Measurements from ENCODE around the gene ACKR4. TPM values are rescaled to one million over a fixed set of nuclear protein-coding genes. Genes with fewer than 3 reads are reported as not detected.
"Not testable (repeated sequence)": the region's sequence is repeated elsewhere in the genome, so short reads cannot be mapped to it uniquely, and the experiment has no call there.

The ACKR4 gene
- total RNA-seq, 1 donor from 2014 or later: not detected

DNA sequence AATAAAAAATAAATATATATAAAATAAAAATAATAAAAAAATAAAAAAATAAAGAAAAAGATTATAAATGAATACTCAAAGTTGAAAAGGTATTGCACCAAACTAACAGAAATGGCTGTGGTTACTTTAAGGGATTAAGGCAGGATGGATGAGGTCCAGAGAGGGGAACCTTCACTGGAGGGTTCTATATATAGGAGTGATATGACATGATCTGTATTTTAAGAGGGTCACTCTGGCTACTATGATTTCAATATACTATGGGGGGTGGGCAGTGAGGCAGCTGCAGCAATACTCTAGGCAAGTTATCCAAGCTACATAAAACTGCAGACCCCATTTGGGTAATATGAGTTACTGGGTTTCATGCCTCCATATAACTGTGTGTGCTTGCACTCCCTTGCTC lies 38.0 kb downstream of the ACKR4 start:
- FAIRE-seq (no peak), DNase-seq (ENCODE audit: low spot score in 2 of 2) (no peak)

DNA sequence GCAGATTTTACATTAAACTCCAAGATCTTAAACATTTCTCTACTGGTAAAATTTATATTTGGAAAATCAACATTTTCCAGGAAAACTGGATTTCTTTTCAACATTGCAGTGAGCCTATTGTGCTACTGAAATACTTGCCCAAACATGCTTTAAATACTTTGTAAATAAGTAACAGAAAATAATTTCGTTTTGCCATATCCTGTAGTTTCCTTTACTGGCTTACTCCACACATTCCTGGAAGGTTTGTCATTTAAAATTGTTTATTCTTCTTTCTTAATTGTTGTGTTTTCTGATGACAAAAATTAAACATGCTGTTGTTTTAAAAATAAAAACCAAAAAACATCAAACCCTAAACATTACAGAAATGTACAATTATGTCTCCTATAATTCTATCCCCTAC lies 40.5 kb downstream of the ACKR4 start:
- FAIRE-seq (peak; percentile 36), DNase-seq (ENCODE audit: low spot score in 2 of 2) (no peak)

DNA sequence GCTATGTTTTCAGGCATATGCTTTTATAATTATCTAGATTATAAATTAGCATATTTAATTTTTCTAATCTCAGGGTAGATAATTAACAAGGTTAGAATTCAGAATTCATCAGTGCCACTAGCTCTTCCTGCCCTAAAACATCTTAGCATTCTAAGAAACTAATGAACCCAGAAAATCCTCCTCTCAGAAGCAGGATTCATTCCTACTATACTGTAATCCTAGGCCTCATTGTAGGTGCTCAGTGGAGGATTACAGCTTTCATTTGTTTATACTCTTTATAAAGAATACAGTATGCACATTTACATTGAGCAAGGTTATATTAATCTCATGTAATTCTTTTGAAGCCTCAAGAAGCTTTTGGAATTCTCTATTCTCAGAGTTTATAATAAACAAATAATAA lies 41.6 kb downstream of the ACKR4 start:
- DNase-seq (ENCODE audit: low spot score in 2 of 2): no peak
- no peak for FAIRE-seq

DNA sequence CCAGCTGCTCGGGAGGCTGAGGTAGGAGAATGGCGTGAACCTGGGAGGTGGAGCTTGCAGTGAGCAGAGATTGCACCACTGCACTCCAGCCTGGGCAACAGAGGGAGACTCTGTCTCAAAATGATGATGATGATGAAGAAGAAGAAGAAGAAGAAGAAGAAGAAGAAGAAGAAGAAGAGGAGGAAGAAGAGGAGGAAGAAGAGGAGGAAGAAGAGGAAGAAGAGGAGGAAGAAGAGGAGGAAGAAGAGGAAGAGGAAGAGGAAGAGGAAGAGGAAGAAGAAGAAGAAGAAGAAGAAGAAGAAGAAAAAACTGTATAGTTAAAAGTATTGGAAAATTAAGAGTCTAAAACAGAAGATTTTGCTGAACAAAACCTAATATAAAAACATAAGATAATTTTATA lies 44.4 kb downstream of the ACKR4 start:
- DNase-seq (ENCODE audit: low spot score in 2 of 2); FAIRE-seq: not testable (repeated sequence)

DNA sequence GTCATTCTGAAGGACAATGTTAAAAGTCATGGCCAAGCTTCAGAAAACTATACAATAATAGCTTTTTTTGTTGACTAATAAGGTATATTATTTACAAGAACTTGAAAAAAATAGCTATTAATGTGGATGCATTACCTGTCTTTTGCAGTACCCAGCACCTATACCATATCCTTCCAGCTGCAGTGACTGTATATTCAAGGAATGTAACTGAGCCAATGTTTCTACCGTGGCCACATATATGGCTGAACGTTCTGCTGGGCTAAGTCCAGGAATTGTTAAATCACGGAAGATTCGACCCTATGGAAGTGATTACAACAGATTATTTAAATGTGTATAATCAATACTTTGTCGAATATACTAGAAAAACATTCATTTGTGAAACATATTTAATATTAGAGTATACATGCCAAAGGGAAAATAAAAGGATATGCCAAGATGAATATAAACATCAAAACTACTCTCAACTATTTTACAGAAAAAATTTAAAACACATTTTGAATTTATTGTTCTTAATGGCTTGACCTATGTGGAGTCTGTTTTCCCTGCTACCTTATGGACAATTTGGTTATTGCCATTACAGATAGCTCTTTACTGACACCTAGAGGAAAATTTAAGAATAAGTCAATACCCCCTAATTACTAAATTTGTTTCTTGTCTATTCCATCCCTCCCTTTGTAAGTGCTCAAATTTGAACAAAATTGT lies 44.9 kb downstream of the ACKR4 start:
- FAIRE-seq (peak; percentile 94), DNase-seq (ENCODE audit: low spot score in 2 of 2) (peak in 1 of 2 donors; percentile 45)

DNA sequence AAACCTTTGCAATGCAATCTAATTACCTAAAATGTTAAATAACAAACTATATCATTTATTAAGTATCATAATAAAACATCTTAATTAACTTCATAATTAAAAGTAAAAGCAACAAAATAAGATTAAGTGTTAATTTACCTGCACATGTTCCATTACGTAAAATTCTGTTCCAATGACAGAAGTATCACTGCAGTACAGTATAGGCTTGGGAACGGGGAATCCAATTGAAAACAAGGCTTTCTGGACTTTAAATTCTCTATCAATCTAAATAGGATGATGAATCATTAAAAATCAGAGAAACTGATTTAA lies 45.4 kb downstream of the ACKR4 start:
- DNase-seq (ENCODE audit: low spot score in 2 of 2) (no peak), FAIRE-seq (no peak)

DNA sequence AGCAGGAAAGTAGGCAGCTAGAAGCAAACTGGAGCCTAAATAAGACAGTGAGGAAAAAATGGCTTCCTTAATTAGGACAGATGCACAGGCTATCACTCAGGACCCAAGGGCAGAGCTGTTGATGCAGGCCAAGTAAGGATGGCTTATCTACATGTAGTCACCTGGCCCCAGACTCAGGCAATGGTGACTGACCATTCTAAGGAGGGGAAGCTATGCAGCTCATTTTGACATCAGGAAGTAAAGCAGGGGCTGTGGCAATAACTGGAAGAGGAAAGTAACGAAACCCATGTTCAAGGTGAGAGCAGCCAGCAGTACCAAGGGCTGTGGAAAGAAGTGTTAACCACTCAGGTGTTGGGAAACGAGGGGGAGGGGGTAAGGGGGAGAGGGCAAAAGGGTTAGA lies 46.3 kb downstream of the ACKR4 start:
- FAIRE-seq (no peak), DNase-seq (ENCODE audit: low spot score in 2 of 2) (no peak)

DNA sequence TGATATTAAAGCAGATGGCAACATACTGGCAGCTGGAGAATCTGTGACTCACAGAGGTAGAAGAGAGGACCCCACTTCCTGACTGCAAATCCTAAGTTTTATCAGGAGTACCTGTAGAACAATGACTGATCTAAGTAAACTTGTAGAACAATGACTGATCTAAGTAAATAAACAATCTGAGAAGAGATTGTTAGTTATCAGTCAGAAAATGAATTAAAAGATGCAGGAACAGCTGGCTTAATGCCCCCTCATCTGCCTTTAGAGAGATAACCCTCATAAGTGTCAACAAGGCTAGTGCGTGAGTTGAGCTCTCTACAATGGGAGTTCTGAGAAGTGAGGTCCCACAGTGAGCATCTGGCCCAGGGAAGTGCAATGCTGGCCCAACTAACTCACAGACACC lies 48.0 kb downstream of the ACKR4 start:
- no peak for FAIRE-seq
- no peak for DNase-seq (ENCODE audit: low spot score in 2 of 2)

DNA sequence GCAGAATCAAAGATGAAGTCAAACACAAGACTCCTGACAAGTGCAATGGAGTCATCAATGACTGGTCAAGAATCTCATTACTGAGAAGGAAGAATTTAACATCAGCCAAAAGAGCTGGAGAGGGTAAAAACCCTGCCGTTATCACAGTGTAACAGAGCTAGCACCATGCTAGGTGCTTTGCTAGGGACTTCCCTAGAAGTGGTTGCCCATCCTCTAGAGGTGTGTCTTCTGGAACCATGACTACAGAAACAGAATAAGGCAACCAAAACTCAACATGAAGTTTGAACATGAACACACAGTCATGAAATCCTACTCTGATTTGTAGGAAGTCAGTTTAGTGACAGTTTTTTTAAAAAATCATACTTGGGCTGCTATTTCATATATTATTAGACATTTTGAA lies 53.1 kb downstream of the ACKR4 start:
- DNase-seq (ENCODE audit: low spot score in 2 of 2): no peak
- no peak for FAIRE-seq

Other genes with a start within 250 kb of the ACKR4 start
- 71.3 TPM for gene DNAJC13, start 179.8 kb upstream of the ACKR4 start, total RNA-seq
- 37.9 TPM for gene ACAD11, start 62.5 kb downstream of the ACKR4 start, total RNA-seq
- gene UBA5, start 63.1 kb downstream of the ACKR4 start, total RNA-seq: 77.9 TPM
- 14.3 TPM for gene NPHP3, start 125.1 kb downstream of the ACKR4 start, total RNA-seq